MG63 (cell line): ENCODE results near the gene GLMP. TPM values are rescaled to one million over a fixed set of nuclear protein-coding genes. Genes with fewer than 3 reads are reported as not detected.
A peak's percentile ranks its signal among the peaks of the same experiment; 100 is the strongest.

Experiments
- DNase-seq: peaks from one replicate; pipeline ENCODE4 v3.0.0-alpha.2; 2020
- H3K27me3 ChIP-seq: fragments of 250-450 bp; sonication (Bioruptor Pico); 2 replicates; pipeline ENCODE4 v1.5.1; 2020; ENCODE audit warnings: mild to moderate bottlenecking, moderate library complexity
- H3K36me3 ChIP-seq: fragments of 250-450 bp; sonication (Bioruptor Pico); 2 replicates; pipeline ENCODE4 v1.5.1; 2020; ENCODE audit warnings: mild to moderate bottlenecking, moderate library complexity
- H3K4me3 ChIP-seq: fragments of 250-450 bp; sonication (Bioruptor Pico); 2 replicates; pipeline ENCODE4 v1.5.1; 2020; ENCODE audit warnings: mild to moderate bottlenecking, moderate library complexity
- H3K9me3 ChIP-seq: fragments of 250-450 bp; sonication (Bioruptor Pico); 2 replicates; pipeline ENCODE4 v1.5.1; 2020; ENCODE audit warnings: mild to moderate bottlenecking, moderate library complexity
- total RNA-seq: library from RNA; depleted of rRNA; stranded (reverse); fragments of >200 nt; shearing (Covaris generic); gene quantifications from 2 replicates; pipeline ENCODE4 v1.2.3, GENCODE V29; 2014; ENCODE audit warnings: low replicate concordance

GLMP gene
- total RNA-seq, 1 experiment from 2014 or later = 8.7 TPM

- no peaks in the 10 kb centered on the region for H3K9me3 ChIP-seq
- H3K27me3 ChIP-seq = no peaks in the 10 kb centered on the region
- no peak for DNase-seq
- H3K4me3 ChIP-seq = no peak overlapping the region
- H3K36me3 ChIP-seq = peaks cover 8% of the 10 kb centered on the region
Measured at GRCh38 chr1:156293895-156294294, 1.6 kb downstream of the GLMP start.

GRCh38 chr1:156293098-156293434 lies 2.4 kb downstream of the GLMP start:
- Histone ChIP-seq H3K27me3 (no peaks in the 10 kb centered on the region), H3K9me3 (no peaks in the 10 kb centered on the region), H3K36me3 (peaks cover 14% of the 10 kb centered on the region), H3K4me3 (no peak overlapping the region)
- no peak for DNase-seq

- no peak for DNase-seq
- no peak overlapping the region for H3K4me3 ChIP-seq
- H3K36me3 ChIP-seq = peaks cover 16% of the 10 kb centered on the region
- H3K9me3 ChIP-seq = no peaks in the 10 kb centered on the region
- H3K27me3 ChIP-seq = no peaks in the 10 kb centered on the region
Measured at GRCh38 chr1:156291226-156292061, 4.0 kb downstream of the GLMP start.

DNA sequence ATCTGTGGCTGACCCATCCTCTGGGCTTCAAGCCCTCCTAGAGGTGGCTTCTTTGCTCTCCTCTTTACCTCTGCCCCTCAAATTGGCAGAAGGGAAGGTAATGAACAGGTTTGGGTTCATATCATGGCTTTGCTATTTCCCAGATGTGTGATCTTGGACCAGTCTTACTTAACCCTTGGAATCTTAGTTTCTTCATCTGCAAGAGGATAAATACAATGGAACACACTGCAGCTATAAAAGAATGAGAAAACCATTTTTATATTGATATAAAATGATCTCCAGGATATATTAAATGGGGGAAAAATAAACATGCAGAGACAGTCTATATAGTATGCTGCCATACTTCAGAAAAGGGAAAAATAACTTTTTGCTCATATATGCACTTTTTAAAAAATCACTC lies 5.6 kb downstream of the GLMP start:
- Histone ChIP-seq H3K4me3 (no peak overlapping the region), H3K36me3 (peaks cover 24% of the 10 kb centered on the region), H3K27me3 (no peaks in the 10 kb centered on the region), H3K9me3 (no peaks in the 10 kb centered on the region)
- no peak for DNase-seq

DNA sequence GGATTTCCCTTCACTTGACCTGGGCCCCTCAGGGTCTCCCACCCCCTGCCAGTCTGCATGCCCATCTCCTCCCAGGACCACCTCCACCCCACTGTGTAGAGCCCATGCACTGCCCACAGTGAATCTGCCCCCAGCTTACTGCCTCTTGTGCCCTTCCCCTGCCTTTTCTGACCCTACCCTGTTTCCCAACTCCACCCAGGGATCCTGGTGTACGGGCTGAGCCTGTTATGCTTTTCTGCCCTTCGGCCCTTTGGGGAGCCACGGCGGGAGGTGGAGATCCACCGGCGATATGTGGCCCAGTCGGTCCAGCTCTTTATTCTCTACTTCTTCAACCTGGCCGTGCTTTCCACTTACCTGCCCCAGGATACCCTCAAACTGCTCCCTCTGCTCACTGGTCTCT lies 9.4 kb downstream of the GLMP start:
- no peak for DNase-seq
- Histone ChIP-seq H3K27me3 (no peaks in the 10 kb centered on the region), H3K36me3 (peaks cover 29% of the 10 kb centered on the region), H3K9me3 (no peaks in the 10 kb centered on the region), H3K4me3 (no peak overlapping the region)

DNA sequence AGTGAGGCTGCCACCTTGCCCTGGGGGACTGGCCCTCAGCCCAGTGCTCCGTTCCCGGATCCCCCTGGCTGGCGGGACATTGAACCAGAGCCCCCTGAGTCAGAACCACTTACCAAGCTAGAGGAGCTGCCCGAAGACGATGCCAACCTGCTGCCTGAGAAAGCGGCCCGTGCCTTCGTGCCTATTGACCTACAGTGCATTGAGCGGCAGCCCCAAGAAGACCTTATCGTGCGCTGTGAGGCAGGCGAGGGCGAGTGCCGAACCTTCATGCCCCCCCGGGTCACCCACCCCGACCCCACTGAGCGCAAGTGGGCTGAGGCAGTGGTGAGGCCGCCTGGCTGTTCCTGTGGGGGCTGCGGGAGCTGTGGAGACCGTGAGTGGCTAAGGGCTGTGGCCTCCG lies 10.0 kb downstream of the GLMP start:
- no peak overlapping the region for H3K4me3 ChIP-seq
- DNase-seq = no peak

DNA sequence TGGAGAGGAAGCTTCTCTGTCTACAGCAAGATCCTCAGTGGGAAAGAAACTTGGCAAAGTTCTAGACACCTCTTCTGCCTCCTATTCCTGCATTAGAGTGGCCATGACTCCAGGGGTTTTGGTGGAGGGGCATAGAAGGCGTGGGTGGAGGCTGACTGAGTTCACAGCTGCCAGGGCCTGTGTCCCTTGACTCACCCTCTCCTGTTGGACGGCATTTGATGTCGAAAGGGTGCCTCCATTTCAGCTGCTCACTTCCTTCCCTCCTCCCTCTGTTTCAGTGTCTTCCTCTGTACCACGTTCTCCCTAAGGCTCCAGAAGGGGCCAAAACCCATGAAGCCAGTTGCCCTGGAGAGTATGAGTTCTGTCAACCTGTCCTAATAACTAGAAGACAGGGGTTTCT lies 10.7 kb downstream of the GLMP start:
- peak; percentile 38 for DNase-seq
- Histone ChIP-seq H3K9me3 (no peaks in the 10 kb centered on the region), H3K4me3 (no peak overlapping the region), H3K36me3 (peaks cover 35% of the 10 kb centered on the region), H3K27me3 (no peaks in the 10 kb centered on the region)

More for the DNA sequence above, 10.0 kb downstream of the GLMP start:
- Histone ChIP-seq H3K27me3 (no peaks in the 10 kb centered on the region), H3K36me3 (peaks cover 29% of the 10 kb centered on the region), H3K9me3 (no peaks in the 10 kb centered on the region)

- no peaks in the 10 kb centered on the region for H3K9me3 ChIP-seq
- H3K27me3 ChIP-seq = no peaks in the 10 kb centered on the region
- H3K36me3 ChIP-seq = peaks cover 38% of the 10 kb centered on the region
- no peak for DNase-seq
- peak within 1 kb of the TSS; percentile 92 for H3K4me3 ChIP-seq
Measured at GRCh38 chr1:156284112-156284511, 11.4 kb downstream of the GLMP start, which contains the start of gene TMEM79. Gene TMEM79 (plus strand): TSS chr1:156284325. CDS start chr1:156285227, 902 bp downstream.

GRCh38 chr1:156283521-156283920 lies 12.0 kb downstream of the GLMP start:
- DNase-seq = no peak
- no peaks in the 10 kb centered on the region for H3K9me3 ChIP-seq
- H3K4me3 ChIP-seq = peak overlapping the region; percentile 92
- H3K36me3 ChIP-seq = peaks cover 37% of the 10 kb centered on the region
- no peaks in the 10 kb centered on the region for H3K27me3 ChIP-seq

DNA sequence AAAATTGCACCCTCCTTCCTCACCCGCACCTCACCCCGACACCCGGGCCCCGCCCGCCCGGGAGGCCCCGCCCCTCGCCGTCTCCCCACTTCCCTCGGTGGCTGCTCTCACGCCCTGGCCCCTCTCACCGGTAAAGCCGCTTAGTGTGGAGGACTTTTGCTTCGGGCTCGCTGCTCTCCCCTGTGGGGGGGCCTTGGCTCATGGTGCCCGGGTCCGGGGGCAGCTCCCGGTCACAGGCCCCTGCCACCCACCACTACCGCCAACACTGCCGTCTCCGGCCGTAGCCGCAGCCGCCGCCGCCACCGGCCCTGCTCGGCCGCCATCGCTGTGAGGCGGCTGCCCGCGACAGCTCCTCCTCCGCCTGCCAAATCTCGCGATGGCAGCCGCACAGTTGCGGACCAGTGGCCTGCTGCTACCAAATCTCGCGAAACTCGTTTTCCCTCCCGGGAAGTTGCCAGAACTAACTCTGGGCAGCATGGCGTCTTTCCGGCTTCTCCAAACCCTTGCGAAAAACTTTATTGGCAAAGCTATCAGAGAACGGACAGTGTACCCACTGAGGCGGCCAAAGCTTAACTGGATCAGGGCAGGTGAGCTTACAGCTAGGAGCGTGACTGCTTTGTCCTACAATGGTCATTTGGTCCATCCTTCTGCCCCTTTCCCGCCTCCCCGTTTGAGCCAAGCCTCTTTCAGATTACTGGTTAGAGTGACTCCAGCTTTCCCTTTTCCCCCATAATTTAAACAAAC lies 12.8 kb downstream of the GLMP start, which contains the start of gene SMG5:
SMG5 (minus strand) TSS at position 347 of the 744 bp plus-strand sequence; CDS start at position 202, 145 bp downstream.
- Histone ChIP-seq H3K4me3 (peak within 1 kb of the TSS; percentile 92), H3K27me3 (no peaks in the 10 kb centered on the region), H3K9me3 (no peaks in the 10 kb centered on the region), H3K36me3 (peaks cover 44% of the 10 kb centered on the region)
- peak; percentile 99 for DNase-seq

DNA sequence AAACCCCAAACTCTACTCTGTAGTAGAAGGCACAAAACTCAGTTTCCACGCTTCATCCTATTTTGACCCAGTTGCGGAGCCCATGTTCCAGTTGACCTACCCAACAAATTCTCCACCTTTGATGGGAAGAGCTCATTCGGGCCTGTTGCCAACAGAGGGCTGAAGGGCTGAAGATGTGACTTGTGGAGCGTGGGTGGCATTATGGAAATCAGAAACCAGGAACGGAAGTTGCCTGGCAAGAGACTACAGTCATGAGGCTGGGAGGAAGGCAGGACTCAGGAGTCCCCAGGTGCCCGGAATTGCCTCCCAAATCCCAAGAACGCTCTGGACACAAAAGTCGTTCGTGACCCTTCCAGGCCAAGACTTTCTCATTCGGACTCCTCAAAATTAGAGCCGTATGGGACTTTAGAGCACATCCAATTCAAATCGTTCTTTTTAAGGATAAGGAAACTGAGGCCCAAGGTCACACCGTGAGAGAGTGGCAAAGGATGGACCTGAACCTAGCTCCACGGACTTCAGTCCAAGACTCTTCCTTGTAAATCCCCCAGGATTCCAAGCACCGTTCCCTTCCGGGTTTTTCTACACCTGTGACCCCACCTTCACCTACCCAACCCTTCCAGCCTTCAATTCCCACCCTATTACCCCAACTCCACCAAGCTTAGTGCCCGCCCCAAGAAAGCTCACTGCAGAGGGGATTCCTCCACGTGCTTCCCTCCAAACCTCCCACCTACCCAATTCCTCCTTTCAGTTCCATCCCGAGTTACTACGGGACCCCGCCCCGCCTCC lies 13.6 kb downstream of the GLMP start:
- DNase-seq = peak; percentile 48
- peaks cover 50% of the 10 kb centered on the region for H3K36me3 ChIP-seq
- H3K4me3 ChIP-seq = peak overlapping the region; percentile 92
- H3K9me3 ChIP-seq = no peaks in the 10 kb centered on the region
- H3K27me3 ChIP-seq = no peaks in the 10 kb centered on the region

DNA sequence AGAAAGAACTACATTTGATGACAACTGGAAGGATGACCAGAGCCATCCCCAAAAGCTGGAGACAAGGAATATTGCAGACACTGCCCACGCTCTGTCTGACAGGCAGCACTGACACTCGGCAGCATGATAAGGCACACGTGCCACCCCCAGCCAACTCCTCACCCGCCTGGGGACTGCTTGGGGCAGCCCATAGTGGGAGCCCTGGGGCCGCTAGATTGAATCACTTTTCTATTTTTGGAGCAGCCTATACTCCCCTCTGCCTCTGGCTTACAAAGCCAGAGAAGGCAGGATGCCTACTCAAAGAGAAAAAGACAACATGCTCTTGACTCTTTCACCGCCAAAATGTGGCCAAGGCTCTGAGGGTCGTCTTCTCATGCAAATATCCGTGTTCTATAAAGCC lies 14.2 kb downstream of the GLMP start:
- peak; percentile 62 for DNase-seq
- H3K36me3 ChIP-seq = peaks cover 52% of the 10 kb centered on the region

DNA sequence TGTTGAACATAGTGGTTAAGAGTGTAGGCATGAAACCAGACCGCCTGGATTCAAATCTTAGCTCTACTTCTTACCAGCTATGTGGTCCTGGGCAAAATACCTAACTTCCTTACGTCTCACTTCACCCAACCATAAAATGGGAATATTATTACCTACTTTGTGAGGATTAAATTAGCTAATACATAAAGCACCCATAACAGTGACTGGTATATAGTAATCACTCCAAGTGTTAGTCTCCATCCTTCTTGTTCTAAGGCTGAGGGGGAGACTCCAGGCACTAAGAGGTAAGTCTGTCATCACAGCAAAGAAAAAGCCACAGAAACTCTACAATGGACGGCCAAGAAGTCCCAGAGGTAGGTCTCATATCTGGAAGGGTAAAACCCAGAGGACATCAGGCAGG lies 15.6 kb downstream of the GLMP start:
- no peak overlapping the region for H3K4me3 ChIP-seq
- no peaks in the 10 kb centered on the region for H3K9me3 ChIP-seq
- no peaks in the 10 kb centered on the region for H3K27me3 ChIP-seq
- peaks cover 58% of the 10 kb centered on the region for H3K36me3 ChIP-seq
- DNase-seq = no peak

More for the DNA sequence above, 14.2 kb downstream of the GLMP start:
- Histone ChIP-seq H3K4me3 (peak overlapping the region; percentile 92), H3K27me3 (no peaks in the 10 kb centered on the region), H3K9me3 (no peaks in the 10 kb centered on the region)

DNA sequence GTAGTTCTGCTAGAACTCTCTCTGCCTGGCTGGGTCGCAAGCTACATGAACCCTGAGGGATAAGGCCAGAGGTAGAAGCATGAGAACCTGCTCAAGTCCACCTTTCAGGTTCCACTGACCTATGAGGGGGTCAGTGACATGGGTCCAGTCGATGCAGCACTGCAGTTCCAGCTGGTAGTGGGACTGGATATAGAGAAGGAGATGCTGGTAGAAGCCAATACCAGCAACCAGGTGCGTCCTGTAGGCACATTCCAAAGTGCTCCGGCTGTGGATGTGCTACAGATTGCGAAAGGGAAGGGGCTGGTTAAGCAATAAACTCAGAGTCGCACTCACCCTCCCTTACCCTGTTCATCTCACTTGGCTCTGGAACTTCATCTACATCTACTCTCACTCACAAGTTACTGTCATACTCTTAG lies 18.5 kb downstream of the GLMP start:
- Histone ChIP-seq H3K4me3 (no peak overlapping the region), H3K27me3 (no peaks in the 10 kb centered on the region), H3K9me3 (no peaks in the 10 kb centered on the region), H3K36me3 (peaks cover 84% of the 10 kb centered on the region)
- DNase-seq = no peak

- Histone ChIP-seq H3K9me3 (no peaks in the 10 kb centered on the region), H3K4me3 (no peak overlapping the region), H3K27me3 (no peaks in the 10 kb centered on the region), H3K36me3 (peaks cover 85% of the 10 kb centered on the region)
- no peak for DNase-seq
Measured at GRCh38 chr1:156276532-156276931, 18.9 kb downstream of the GLMP start.

- H3K4me3 ChIP-seq = no peak overlapping the region
- no peak for DNase-seq
- no peaks in the 10 kb centered on the region for H3K27me3 ChIP-seq
- H3K36me3 ChIP-seq = peaks cover 87% of the 10 kb centered on the region
- H3K9me3 ChIP-seq = no peaks in the 10 kb centered on the region
Measured at GRCh38 chr1:156270314-156270713, 25.2 kb downstream of the GLMP start.

DNA sequence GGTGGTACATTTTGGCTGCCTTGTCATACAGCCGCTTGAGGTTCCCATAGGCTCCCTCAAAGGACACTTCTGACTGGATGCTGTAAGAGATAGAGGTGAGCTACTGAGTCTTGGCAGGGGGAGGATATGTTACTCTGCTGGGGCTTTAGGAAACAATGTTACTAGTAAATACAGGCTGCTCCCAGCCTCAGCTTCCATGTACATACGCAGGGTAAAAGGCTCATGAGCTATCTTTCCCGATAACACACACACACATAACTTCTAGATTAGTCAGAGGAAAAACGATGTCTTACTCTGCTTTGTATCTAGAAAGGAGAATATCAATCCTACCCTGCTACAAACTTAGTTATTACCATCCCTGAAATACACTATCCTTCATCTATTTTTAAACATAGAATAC lies 27.1 kb downstream of the GLMP start:
- DNase-seq = no peak
- Histone ChIP-seq H3K4me3 (no peak overlapping the region), H3K27me3 (no peaks in the 10 kb centered on the region), H3K9me3 (no peaks in the 10 kb centered on the region), H3K36me3 (peaks cover 86% of the 10 kb centered on the region)
